Measurements from ENCODE around the gene SLC39A7.

SLC39A7 gene

DNA sequence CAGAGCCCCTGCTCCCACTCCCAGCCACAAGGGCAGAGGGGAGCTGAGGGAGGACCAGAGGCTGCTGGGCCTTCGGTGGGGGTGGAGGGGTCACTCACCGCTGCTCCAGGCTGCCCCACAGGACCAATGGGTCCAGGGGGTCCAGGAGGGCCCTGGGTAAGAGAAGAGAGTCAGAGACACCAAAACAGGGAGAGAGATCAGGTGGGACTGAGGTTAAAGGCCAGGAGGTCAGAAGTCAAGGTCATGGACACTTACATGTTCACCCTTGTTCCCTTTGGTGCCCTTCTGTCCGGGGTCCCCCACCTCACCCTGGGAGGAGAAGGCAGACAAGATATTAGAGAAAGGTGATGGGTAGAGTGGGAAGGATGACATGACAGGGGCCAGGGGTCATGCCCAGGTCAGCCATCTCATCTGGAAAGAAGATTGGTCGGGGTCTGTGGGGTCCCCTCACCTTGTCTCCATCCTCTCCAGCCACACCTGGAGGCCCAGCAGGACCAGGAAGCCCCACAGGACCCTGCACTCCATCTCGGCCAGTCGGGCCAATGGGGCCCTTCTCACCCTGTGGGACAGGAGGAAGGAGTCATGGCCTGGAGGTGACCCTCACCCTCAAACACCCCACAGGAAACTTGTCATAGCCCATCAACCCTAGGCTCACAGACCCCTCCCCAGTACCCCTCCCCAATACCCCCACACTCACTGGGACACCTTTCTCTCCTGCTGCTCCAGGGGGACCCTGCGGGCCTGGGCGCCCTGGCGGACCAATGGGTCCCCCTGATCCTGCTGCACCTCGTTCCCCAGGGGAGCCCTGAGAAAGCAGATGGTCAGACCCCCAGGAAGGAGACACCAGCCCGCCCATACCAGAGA lies 29.4 kb upstream of the SLC39A7 start:
- no peak overlapping the region for H3K27ac ChIP-seq (replicated peaks)
- no peaks in the 10 kb centered on the region for H3K27me3 ChIP-seq (ENCODE audit: insufficient read depth, poor library complexity, severe bottlenecking)
- H3K4me3 ChIP-seq (replicated peaks; ENCODE audit: insufficient read depth, low read length): no peak overlapping the region
- no peak for DNase-seq (ENCODE audit: low read depth in 1 of 2, low spot score in 1 of 2)
- TF ChIP-seq GABPA (IDR thresholded peaks at IDR 0.05; ENCODE audit: low read depth): no peak
- no peak for TF ChIP-seq SPI1 (IDR thresholded peaks at IDR 0.05; ENCODE audit: borderline replicate concordance, low read depth)
- TF ChIP-seq REST (IDR thresholded peaks at IDR 0.05; ENCODE audit: insufficient replicate concordance, low read depth): no peak
- TF ChIP-seq CTCF (IDR thresholded peaks at IDR 0.05; ENCODE audit: insufficient read depth, low read length): no peak
- TF ChIP-seq POLR2AphosphoS5 (IDR thresholded peaks at IDR 0.05; ENCODE audit: low read depth): no peak

- H3K27ac ChIP-seq (replicated peaks): no peak overlapping the region
- no peaks in the 10 kb centered on the region for H3K27me3 ChIP-seq (ENCODE audit: insufficient read depth, poor library complexity, severe bottlenecking)
- DNase-seq (ENCODE audit: low read depth in 1 of 2, low spot score in 1 of 2): no peak
- no peak overlapping the region for H3K4me3 ChIP-seq (replicated peaks; ENCODE audit: insufficient read depth, low read length)
- TF ChIP-seq GABPA (IDR thresholded peaks at IDR 0.05; ENCODE audit: low read depth) (no peak), CTCF (IDR thresholded peaks at IDR 0.05; ENCODE audit: insufficient read depth, low read length) (no peak), REST (IDR thresholded peaks at IDR 0.05; ENCODE audit: insufficient replicate concordance, low read depth) (no peak), SPI1 (IDR thresholded peaks at IDR 0.05; ENCODE audit: borderline replicate concordance, low read depth) (no peak), POLR2AphosphoS5 (IDR thresholded peaks at IDR 0.05; ENCODE audit: low read depth) (no peak)
These were observed 28.6 kb upstream of the SLC39A7 start for GRCh38 chr6:33171880-33172687.

GRCh38 chr6:33172688-33173534 lies 27.8 kb upstream of the SLC39A7 start:
- no peak for TF ChIP-seq POLR2AphosphoS5 (IDR thresholded peaks at IDR 0.05; ENCODE audit: low read depth)
- peak; percentile 49 for TF ChIP-seq CTCF (IDR thresholded peaks at IDR 0.05; ENCODE audit: insufficient read depth, low read length)
- Histone ChIP-seq H3K27me3 (ENCODE audit: insufficient read depth, poor library complexity, severe bottlenecking) (no peaks in the 10 kb centered on the region), H3K4me3 (replicated peaks; ENCODE audit: insufficient read depth, low read length) (no peak overlapping the region), H3K27ac (replicated peaks) (no peak overlapping the region)
- DNase-seq (ENCODE audit: low read depth in 1 of 2, low spot score in 1 of 2): peak in 1 of 2 experiments; percentile 28

Data from HL-60 (cell line).